OCI-LY7 (cell line): ENCODE results near the gene SPINDOC.
A peak's percentile ranks its signal among the peaks of the same experiment; 100 is the strongest.

Experiments used
- EZH2phosphoT487 ChIP-seq: fragments of 200-600 bp; sonication (generic); IDR thresholded peaks from 2 replicates; pipeline ENCODE4 v1.6.1; 2018; ENCODE audit warnings: low read depth, borderline replicate concordance, mild to moderate bottlenecking, mixed run types, antibody characterized with exemption, low read length, moderate library complexity, mixed read lengths
- TF ChIP-seq, protein P1 (sequence below): fragments of 200-600 bp; sonication (generic); conservative IDR thresholded peaks from 2 replicates; pipeline ENCODE4 v1.5.1; 2014; ENCODE audit warnings: mild to moderate bottlenecking, antibody characterized with exemption, low read length, moderate library complexity, mixed read lengths

DNA sequence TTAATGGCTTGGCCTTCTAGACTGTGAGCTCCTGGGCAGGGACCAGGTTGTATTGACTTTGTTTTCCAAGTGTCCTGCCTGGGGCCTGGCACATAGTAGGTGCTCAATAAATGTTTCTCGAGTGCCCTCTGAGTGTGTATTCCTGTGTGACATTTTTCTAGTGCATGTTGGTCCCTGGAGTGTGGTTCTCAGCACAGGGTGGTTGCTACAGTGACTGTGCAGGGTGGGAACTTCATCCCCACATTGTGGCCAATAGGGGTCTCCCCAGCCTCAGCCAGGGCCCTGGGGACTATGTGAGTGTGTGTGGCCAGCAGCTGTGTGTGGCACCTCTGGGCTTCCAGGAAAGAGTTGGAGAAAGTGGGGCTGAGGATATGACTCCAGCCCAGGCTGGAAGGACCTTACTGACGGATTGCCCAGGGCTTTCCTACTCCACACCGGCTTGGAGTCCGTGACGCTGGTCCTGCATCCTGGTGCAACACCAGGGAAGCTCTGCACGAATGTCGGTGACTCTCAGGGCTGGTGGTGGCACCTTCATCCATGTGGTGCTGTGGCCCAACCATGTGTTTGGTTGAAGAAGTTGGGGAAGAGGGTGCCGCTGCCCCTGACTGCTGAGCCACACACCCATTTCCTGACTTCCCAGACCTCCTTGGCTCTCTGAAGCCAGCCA, 16.7 kb downstream of the SPINDOC start:
- TF ChIP-seq EZH2phosphoT487, result no peak
- TF ChIP-seq, protein P1, sequence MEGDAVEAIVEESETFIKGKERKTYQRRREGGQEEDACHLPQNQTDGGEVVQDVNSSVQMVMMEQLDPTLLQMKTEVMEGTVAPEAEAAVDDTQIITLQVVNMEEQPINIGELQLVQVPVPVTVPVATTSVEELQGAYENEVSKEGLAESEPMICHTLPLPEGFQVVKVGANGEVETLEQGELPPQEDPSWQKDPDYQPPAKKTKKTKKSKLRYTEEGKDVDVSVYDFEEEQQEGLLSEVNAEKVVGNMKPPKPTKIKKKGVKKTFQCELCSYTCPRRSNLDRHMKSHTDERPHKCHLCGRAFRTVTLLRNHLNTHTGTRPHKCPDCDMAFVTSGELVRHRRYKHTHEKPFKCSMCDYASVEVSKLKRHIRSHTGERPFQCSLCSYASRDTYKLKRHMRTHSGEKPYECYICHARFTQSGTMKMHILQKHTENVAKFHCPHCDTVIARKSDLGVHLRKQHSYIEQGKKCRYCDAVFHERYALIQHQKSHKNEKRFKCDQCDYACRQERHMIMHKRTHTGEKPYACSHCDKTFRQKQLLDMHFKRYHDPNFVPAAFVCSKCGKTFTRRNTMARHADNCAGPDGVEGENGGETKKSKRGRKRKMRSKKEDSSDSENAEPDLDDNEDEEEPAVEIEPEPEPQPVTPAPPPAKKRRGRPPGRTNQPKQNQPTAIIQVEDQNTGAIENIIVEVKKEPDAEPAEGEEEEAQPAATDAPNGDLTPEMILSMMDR, result peak; percentile 71
